Activated CD4-positive, alpha-beta T cell treated with anti-CD3 and anti-CD28 coated beads for 36 hours (primary cell): ENCODE data around the gene DCLK3. TPM values are rescaled to one million over a fixed set of nuclear protein-coding genes. Genes with fewer than 3 reads are reported as not detected.
A peak's percentile ranks its signal among the peaks of the same experiment; 100 is the strongest.

Experiments used
- ATAC-seq: fragments of 200-7000 bp; cut with Tn5 transposase; one replicate; pipeline ENCODE4 v1.10.0; 2021; ENCODE audit warnings: mild to moderate bottlenecking, moderate library complexity
- CTCF ChIA-PET: fragments of 350-600 bp; sonication (Branson Sonifier 250); formaldehyde crosslinking; loops from one replicate; lab custom pipeline; 2021; ENCODE audit warnings: antibody characterized with exemption; lab: Charles Lee
- POLR2A ChIA-PET: fragments of 350-600 bp; sonication (Branson Sonifier 250); formaldehyde crosslinking; loops from one replicate; lab custom pipeline; 2021; ENCODE audit warnings: antibody characterized with exemption, inconsistent platforms; lab: Charles Lee
- DNase-seq: peaks from one replicate; pipeline ENCODE4 v3.0.0-alpha.2; 2020
- H3K27ac Mint-ChIP-seq: one replicate; pipeline ENCODE4 v1.8.0; 2021; ENCODE audit warnings: mixed read lengths
- H3K27me3 Mint-ChIP-seq: one replicate; pipeline ENCODE4 v1.8.0; 2021; ENCODE audit warnings: mixed read lengths
- H3K36me3 Mint-ChIP-seq: one replicate; pipeline ENCODE4 v1.8.0; 2021; ENCODE audit warnings: low read depth, mixed read lengths
- H3K4me1 Mint-ChIP-seq: one replicate; pipeline ENCODE4 v1.8.0; 2021; ENCODE audit warnings: mixed read lengths
- H3K4me3 Mint-ChIP-seq: one replicate; pipeline ENCODE4 v1.8.0; 2021; ENCODE audit warnings: mild to moderate bottlenecking, moderate library complexity, mixed read lengths
- H3K9me3 Mint-ChIP-seq: one replicate; pipeline ENCODE4 v1.8.0; 2021; ENCODE audit warnings: low read depth, mixed read lengths
- intact Hi-C, 2 experiments: fragments of 100-400 bp; cut with DNase I in 1 of 2; cut with micrococcal nuclease in 1 of 2; formaldehyde crosslinking; loops; one replicate each; pipeline versions ENCODE4 v1.14.2 to v1.15.1; 2022 to 2024; cut with DNase I, micrococcal nuclease
- total RNA-seq, 2 experiments: library from RNA; stranded (reverse); gene quantifications; one replicate each; pipeline ENCODE4 v1.2.3, GENCODE V29; 2021

DCLK3 gene
- total RNA-seq, 2 experiments from 2014 or later, result 0.30 TPM

DNA sequence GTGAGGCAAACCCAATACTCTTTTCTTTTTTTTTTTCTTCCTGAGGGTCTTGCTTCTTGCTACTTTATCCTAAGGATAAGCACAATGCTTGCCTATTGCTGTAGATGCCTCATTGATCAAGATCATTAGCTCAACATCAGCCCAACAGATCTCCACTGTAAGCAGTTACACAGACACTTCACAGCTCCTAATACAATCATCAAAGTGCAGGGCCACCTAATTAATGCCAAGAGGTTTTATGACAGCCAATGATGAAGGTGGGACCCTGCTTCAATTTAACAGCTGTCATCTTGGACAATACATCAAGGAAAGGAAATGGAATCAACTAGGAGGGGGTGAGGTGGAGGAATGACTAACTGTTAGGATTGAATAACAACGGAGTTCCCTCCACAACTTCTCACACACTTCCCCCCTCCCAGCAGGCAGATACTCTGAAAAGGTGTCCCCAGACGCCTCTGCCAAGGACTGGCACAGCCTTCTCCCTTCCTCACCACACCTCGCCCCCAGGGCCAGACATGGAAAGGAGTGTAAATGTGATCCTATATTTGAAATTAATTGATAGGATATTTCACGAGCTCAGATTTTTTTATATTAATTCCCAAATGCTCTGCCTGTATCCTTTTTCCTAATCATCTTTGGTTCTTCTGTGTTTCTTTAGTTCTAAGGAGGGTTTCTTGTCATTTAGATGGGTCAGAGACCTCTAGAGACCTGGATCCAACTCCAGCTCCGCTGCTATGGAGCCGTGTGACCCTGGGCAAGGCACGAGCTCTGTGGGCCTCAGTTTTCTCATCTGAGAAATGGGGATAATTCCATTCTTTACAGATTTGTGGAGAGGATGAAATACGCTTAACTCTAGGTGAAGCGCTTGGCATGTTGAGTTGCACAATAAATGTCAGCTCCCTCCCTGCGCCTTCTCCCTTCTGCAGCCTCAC, 1.2 kb downstream of the DCLK3 start:
- intact Hi-C loops, result no loop called here
- POLR2A ChIA-PET, result no interaction called here
- ATAC-seq, result no peak
- no peaks in the 10 kb centered on the region for H3K36me3 Mint-ChIP-seq
- no peak overlapping the region for H3K27ac Mint-ChIP-seq
- H3K4me1 Mint-ChIP-seq, result peaks cover 4% of the 10 kb centered on the region
- peak overlapping the region; percentile 53 for H3K4me3 Mint-ChIP-seq
- peaks cover 59% of the 10 kb centered on the region for H3K27me3 Mint-ChIP-seq
- no peak for DNase-seq
- CTCF ChIA-PET, result interaction anchor here (0.6 to 1.4 kb wide), 5 partner anchors 10 to 216 kb away, joined by 3 to 4 read pairs (median 4); no protein-coding TSS in a partner anchor
- no peaks in the 10 kb centered on the region for H3K9me3 Mint-ChIP-seq

GRCh38 chr3:36761779-36762178, 2.6 kb downstream of the DCLK3 start:
- peaks cover 4% of the 10 kb centered on the region for H3K4me1 Mint-ChIP-seq
- ChIA-PET CTCF (no interaction called here), POLR2A (no interaction called here)
- H3K36me3 Mint-ChIP-seq, result no peaks in the 10 kb centered on the region
- DNase-seq, result no peak
- intact Hi-C loops, result no loop called here
- H3K27ac Mint-ChIP-seq, result no peak overlapping the region
- H3K27me3 Mint-ChIP-seq, result peaks cover 51% of the 10 kb centered on the region
- H3K4me3 Mint-ChIP-seq, result no peak overlapping the region
- no peaks in the 10 kb centered on the region for H3K9me3 Mint-ChIP-seq
- ATAC-seq, result no peak

DNA sequence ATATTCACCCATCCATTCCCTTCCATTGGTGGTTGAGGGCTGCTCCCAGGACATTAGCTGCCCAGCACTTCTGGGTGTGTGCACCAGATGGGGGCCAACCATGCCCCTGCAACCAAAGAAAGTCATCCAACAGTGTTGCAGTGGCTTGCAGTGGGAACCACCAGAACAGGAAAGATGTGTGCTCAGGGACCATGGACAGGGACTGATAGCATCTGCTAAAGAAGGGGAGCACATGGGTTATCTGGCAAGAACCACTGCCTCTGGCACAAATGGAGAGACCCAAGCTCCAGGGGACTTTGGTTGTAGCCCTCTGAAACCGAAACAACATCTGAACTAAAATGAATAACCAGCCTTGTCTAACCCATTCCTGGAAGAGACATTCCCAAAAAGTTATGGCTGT, 8.1 kb downstream of the DCLK3 start:
- no peaks in the 10 kb centered on the region for H3K9me3 Mint-ChIP-seq
- H3K27ac Mint-ChIP-seq, result no peak overlapping the region
- no peak for ATAC-seq
- POLR2A ChIA-PET, result no interaction called here
- peaks cover 20% of the 10 kb centered on the region for H3K27me3 Mint-ChIP-seq
- no peaks in the 10 kb centered on the region for H3K36me3 Mint-ChIP-seq
- no peaks in the 10 kb centered on the region for H3K4me1 Mint-ChIP-seq
- no peak for DNase-seq
- CTCF ChIA-PET, result no interaction called here
- no peak overlapping the region for H3K4me3 Mint-ChIP-seq
- intact Hi-C loops, result no loop called here

DNA sequence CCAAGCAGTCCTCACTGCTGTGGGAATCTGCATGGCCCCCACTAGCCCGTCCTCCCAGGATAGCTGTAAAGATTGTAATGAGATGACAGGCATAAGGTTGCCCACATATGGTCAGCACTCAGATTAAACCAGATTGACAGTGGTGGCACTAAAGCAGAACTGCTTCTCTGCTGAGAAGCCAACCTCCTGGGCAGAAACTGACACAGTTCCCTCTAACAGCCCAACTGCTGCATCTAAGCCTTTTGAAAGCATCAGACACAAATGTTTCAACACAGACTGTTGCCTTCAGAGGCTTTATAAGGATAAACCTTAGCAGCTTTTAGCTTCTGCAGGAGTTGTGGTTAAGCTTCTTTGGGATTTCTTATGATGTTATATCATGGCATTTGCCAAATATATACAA, 13.0 kb downstream of the DCLK3 start:
- ChIA-PET POLR2A (interaction anchor here (0.6 kb wide), 1 partner anchor 88 kb away, joined by 6 read pairs; no protein-coding TSS in a partner anchor), CTCF (interaction anchor here (0.6 to 1.3 kb wide), 2 partner anchors 11 to 116 kb away, joined by 3 read pairs; no protein-coding TSS in a partner anchor)
- no peak overlapping the region for H3K4me3 Mint-ChIP-seq
- H3K27me3 Mint-ChIP-seq, result peaks cover 9% of the 10 kb centered on the region
- intact Hi-C loops, result no loop called here
- no peaks in the 10 kb centered on the region for H3K4me1 Mint-ChIP-seq
- no peaks in the 10 kb centered on the region for H3K36me3 Mint-ChIP-seq
- peaks cover 2% of the 10 kb centered on the region for H3K9me3 Mint-ChIP-seq
- no peak overlapping the region for H3K27ac Mint-ChIP-seq
- ATAC-seq (no peak), DNase-seq (no peak)

- Mint-ChIP-seq H3K4me1 (no peaks in the 10 kb centered on the region), H3K9me3 (peaks cover 2% of the 10 kb centered on the region), H3K36me3 (no peaks in the 10 kb centered on the region), H3K27ac (no peak overlapping the region), H3K4me3 (no peak overlapping the region), H3K27me3 (peaks cover 10% of the 10 kb centered on the region)
- CTCF ChIA-PET, result interaction anchor here (1.3 kb wide), 1 partner anchor 10 kb away, joined by 3 read pairs; no protein-coding TSS in a partner anchor
- ATAC-seq (no peak), DNase-seq (no peak)
- intact Hi-C loops, result no loop called here
- POLR2A ChIA-PET, result interaction anchor here (0.6 kb wide), 1 partner anchor 87 kb away, joined by 6 read pairs; no protein-coding TSS in a partner anchor
Measured at GRCh38 chr3:36750737-36751136, 13.6 kb downstream of the DCLK3 start.

- Mint-ChIP-seq H3K4me3 (no peak overlapping the region), H3K9me3 (peaks cover 2% of the 10 kb centered on the region), H3K27me3 (peaks cover 3% of the 10 kb centered on the region), H3K4me1 (no peaks in the 10 kb centered on the region), H3K27ac (no peak overlapping the region), H3K36me3 (no peaks in the 10 kb centered on the region)
- CTCF ChIA-PET, result no interaction called here
- POLR2A ChIA-PET, result no interaction called here
- DNase-seq, result no peak
- no peak for ATAC-seq
- intact Hi-C loops, result no loop called here
Measured at GRCh38 chr3:36744763-36745162, 19.6 kb downstream of the DCLK3 start.

DNA sequence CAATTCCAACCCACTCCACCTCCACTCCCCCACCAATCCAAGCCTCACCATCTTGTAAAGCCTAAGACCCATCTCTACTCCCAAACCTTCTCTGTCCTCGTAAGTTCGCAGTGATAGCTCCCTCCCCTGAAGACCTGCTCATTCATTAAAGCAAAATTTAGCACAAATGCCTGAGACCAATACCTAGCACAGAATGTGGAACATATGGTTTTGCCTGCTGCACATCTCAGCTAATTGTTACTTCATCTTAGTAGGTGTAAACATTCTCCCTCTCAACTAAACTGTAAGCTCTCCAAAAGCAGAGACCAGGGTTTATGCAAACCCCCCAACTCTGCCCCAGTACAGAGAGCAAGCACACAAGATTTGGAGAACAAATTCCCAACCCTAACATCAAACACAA, 20.5 kb downstream of the DCLK3 start:
- Mint-ChIP-seq H3K27me3 (peaks cover 2% of the 10 kb centered on the region), H3K27ac (no peak overlapping the region), H3K9me3 (peaks cover 2% of the 10 kb centered on the region), H3K36me3 (no peaks in the 10 kb centered on the region), H3K4me3 (no peak overlapping the region), H3K4me1 (no peaks in the 10 kb centered on the region)
- ATAC-seq (no peak), DNase-seq (no peak)
- ChIA-PET CTCF (interaction anchor here (0.6 kb wide), 1 partner anchor 204 kb away, joined by 3 read pairs; no protein-coding TSS in a partner anchor), POLR2A (no interaction called here)
- intact Hi-C loops, result no loop called here

- no peak overlapping the region for H3K27ac Mint-ChIP-seq
- H3K9me3 Mint-ChIP-seq, result no peaks in the 10 kb centered on the region
- H3K36me3 Mint-ChIP-seq, result no peaks in the 10 kb centered on the region
- intact Hi-C loops, result no loop called here
- peaks cover under 1% of the 10 kb centered on the region for H3K27me3 Mint-ChIP-seq
- no peak for DNase-seq
- ChIA-PET POLR2A (no interaction called here), CTCF (interaction anchor here (1.2 to 1.6 kb wide), 3 partner anchors 10 to 127 kb away, joined by 3 to 5 read pairs (median 3); no protein-coding TSS in a partner anchor)
- H3K4me1 Mint-ChIP-seq, result no peaks in the 10 kb centered on the region
- no peak for ATAC-seq
- no peak overlapping the region for H3K4me3 Mint-ChIP-seq
Measured at GRCh38 chr3:36741285-36741684, 23.1 kb downstream of the DCLK3 start.

- CTCF ChIA-PET, result interaction anchor here (1.2 to 1.6 kb wide), 3 partner anchors 10 to 128 kb away, joined by 3 to 5 read pairs (median 3); no protein-coding TSS in a partner anchor
Measured at GRCh38 chr3:36740787-36741186, 23.6 kb downstream of the DCLK3 start.

GRCh38 chr3:36738702-36739101, 25.7 kb downstream of the DCLK3 start:
- ATAC-seq (no peak), DNase-seq (no peak)
- no peaks in the 10 kb centered on the region for H3K9me3 Mint-ChIP-seq
- intact Hi-C loops, result no loop called here
- H3K27me3 Mint-ChIP-seq, result no peaks in the 10 kb centered on the region
- ChIA-PET POLR2A (no interaction called here), CTCF (no interaction called here)
- no peak overlapping the region for H3K4me3 Mint-ChIP-seq
- H3K36me3 Mint-ChIP-seq, result no peaks in the 10 kb centered on the region
- no peak overlapping the region for H3K27ac Mint-ChIP-seq
- no peaks in the 10 kb centered on the region for H3K4me1 Mint-ChIP-seq

More at GRCh38 chr3:36740787-36741186, 23.6 kb downstream of the DCLK3 start:
- Mint-ChIP-seq H3K27ac (no peak overlapping the region), H3K36me3 (no peaks in the 10 kb centered on the region), H3K9me3 (no peaks in the 10 kb centered on the region), H3K4me3 (no peak overlapping the region), H3K27me3 (no peaks in the 10 kb centered on the region), H3K4me1 (no peaks in the 10 kb centered on the region)
- DNase-seq (no peak), ATAC-seq (no peak)
- POLR2A ChIA-PET, result no interaction called here
- intact Hi-C loops, result no loop called here

DNA sequence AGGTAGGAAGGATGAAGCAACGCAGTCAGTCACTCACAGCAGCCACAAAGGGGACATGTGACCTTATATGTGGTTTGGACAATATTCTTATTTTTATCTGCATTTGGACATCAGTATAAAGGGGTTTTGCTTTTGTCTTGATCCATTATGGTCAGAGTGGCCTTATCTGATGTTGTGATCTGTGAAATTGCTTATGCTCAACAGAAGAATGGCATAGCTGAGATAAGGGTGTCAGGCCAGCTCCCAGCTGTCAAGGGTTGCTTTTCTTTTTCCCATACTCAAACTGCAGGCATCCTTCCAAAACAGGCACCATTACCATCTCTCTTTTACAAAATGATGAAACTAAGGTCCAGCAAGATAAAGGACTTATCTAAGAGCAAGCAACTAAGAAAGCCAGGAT, 28.1 kb downstream of the DCLK3 start:
- Mint-ChIP-seq H3K4me1 (no peaks in the 10 kb centered on the region), H3K9me3 (no peaks in the 10 kb centered on the region), H3K4me3 (no peak overlapping the region), H3K27ac (no peak overlapping the region), H3K36me3 (no peaks in the 10 kb centered on the region), H3K27me3 (no peaks in the 10 kb centered on the region)
- ATAC-seq, result no peak
- CTCF ChIA-PET, result interaction anchor here (1.0 kb wide), 1 partner anchor 222 kb away, joined by 3 read pairs; no protein-coding TSS in a partner anchor
- POLR2A ChIA-PET, result no interaction called here
- no peak for DNase-seq
- intact Hi-C loops, result no loop called here
